Heart left ventricle (tissue), 16 donors: ENCODE measurements around the gene CYTH1. TPM values are rescaled to one million over a fixed set of nuclear protein-coding genes. Genes with fewer than 3 reads are reported as not detected.

Experiments
- ATAC-seq, 4 donors: fragments of 200-7000 bp; cut with Tn5 transposase; one replicate each; pipeline ENCODE4 v1.9.1; 2020 to 2022; ENCODE audit warnings: moderate library complexity in 4 of 4, mild to moderate bottlenecking in 3 of 4, moderate number of reproducible peaks in 1 of 4
- DNase-seq, 5 donors: peaks; one replicate each; pipeline ENCODE4 v3.0.0-alpha.2; 2020
- H3K27ac ChIP-seq, 12 donors: fragments of 200-600 bp; sonication (generic) in 4 of 12; one replicate each; pipeline versions ENCODE4 v1.5.0 to v1.8.0; 2016 to 2022; ENCODE audit warnings: mild to moderate bottlenecking in 2 of 12
- H3K27me3 ChIP-seq, 9 donors: fragments of 200-600 bp; sonication (generic) in 2 of 9; one replicate each; pipeline versions ENCODE4 v1.5.1 to v1.8.0; 2016 to 2022; ENCODE audit warnings: mild to moderate bottlenecking in 3 of 9
- H3K36me3 ChIP-seq, 9 donors: fragments of 200-600 bp; sonication (generic) in 2 of 9; one replicate each; pipeline versions ENCODE4 v1.5.0 to v1.8.0; 2018 to 2022; ENCODE audit warnings: mild to moderate bottlenecking in 2 of 9
- H3K4me1 ChIP-seq, 12 donors: fragments of 200-600 bp; sonication (generic) in 4 of 12; one replicate each; pipeline versions ENCODE4 v1.5.0 to v1.8.0; 2016 to 2022; ENCODE audit warnings: mild to moderate bottlenecking in 3 of 12
- H3K4me3 ChIP-seq, 12 donors: fragments of 200-600 bp; sonication (generic) in 4 of 12; one replicate each; pipeline versions ENCODE4 v1.5.0 to v1.8.0; 2017 to 2022; ENCODE audit warnings: mild to moderate bottlenecking in 9 of 12, moderate library complexity in 4 of 12
- H3K9me3 ChIP-seq, 12 donors: fragments of 200-600 bp; sonication (generic) in 4 of 12; one replicate each; pipeline versions ENCODE4 v1.5.0 to v1.8.0; 2016 to 2022; ENCODE audit warnings: mild to moderate bottlenecking in 1 of 12
- CTCF ChIP-seq, 12 donors: fragments of 200-600 bp; sonication (generic) in 4 of 12; IDR thresholded peaks; one replicate each; pipeline versions ENCODE4 v1.5.0 to v1.8.0; 2018 to 2022; ENCODE audit warnings: antibody characterized with exemption in 12 of 12, mild to moderate bottlenecking in 5 of 12
- POLR2A ChIP-seq, 2 donors: fragments of 450-650 bp; IDR thresholded peaks; one replicate each; pipeline ENCODE4 v1.6.1; 2017; ENCODE audit warnings: antibody characterized with exemption in 2 of 2, mild to moderate bottlenecking in 2 of 2, moderate library complexity in 2 of 2
- WGBS, 4 donors: extraction: QIAGEN DNeasy Blood & Tissue Kit in 2 of 4; methylation state at CpG; one replicate each; pipeline versions ENCODE4 v1.1.5 to v1.1.7; 2013 to 2018; 5-methylcytosine and 5-hydroxymethylcytosine counted together
- intact Hi-C, 10 donors: fragments of 100-400 bp; cut with DNase I; formaldehyde crosslinking; loops; one replicate each; pipeline versions ENCODE4 v1.11.1 to v1.14.2; 2022
- polyA plus RNA-seq, 2 donors: library from polyadenylated mRNA; stranded (reverse); fragments of 200-250 nt; gene quantifications; one replicate each; pipeline ENCODE4 v1.2.3, GENCODE V29; 2013
- total RNA-seq, 9 donors: library from RNA; depleted of rRNA in 2 of 9; stranded (reverse); fragments of >200 nt in 2 of 9; fragmentation: NEBNext Ultra II Directional in 3 of 9; extraction: Animal tissue kit (Norgen Biotek cat#: 25700) in 3 of 9; gene quantifications; one replicate each; pipeline versions ENCODE4 v1.1.0 to v1.2.4, GENCODE V29; 2016 to 2023
- donor health status: ischemic (EF 13 %, LVEDD 7.1; RV severe dilation, severe dysfunction).
- donor health status: healthy with polysubstance abuse.
- donor health status: DM: no; HTN: yes; CAD: no.
- donor health status: DM: no; HTN: no; CAD: no.
- donor health status: ischemic (EF 25% LVEDD 6.9; RV normal size, moderate dysfunction).
- donor health status: ischemic (EF 25% LVEDD 5.7; RV mildly dilated, moderate dysfunction).
- donor health status: healthy.
- donor health status: DM: yes; HTN: yes; CAD: no.
- donor health status: ischemic (EF 35%, LVEDD 5.7; RV mildly dilated, moderate dysfunction).
- donor health status: nonischemic (EF 11% LVEDD 7.7; RV severe dilation, severe dysfunction).
- donor health status: DM: yes; HTN: yes; CAD: no.
- donor health status: PGD.
- donor health status: ischemic (EF 29% LVEDD 5.4; RV normal size, mild dysfunction).
- donor health status: nonischemic (EF 23%, LVEDD 6.1; RV moderate dilation, normal function).

The CYTH1 gene
- total and polyA plus RNA-seq, 11 donors = 20.0 to 59.1 (median 30.9) TPM

GRCh38 chr17:78808163-78808562 lies 26.1 kb upstream of the CYTH1 start:
- intact Hi-C loops = loop anchor here in 1 of 10 donors (10.0 kb wide), 1 partner anchor 213 kb away; no protein-coding TSS in a partner anchor

GRCh38 chr17:78806451-78806850 lies 24.4 kb upstream of the CYTH1 start:
- intact Hi-C loops = loop anchor here in 1 of 10 donors (10.0 kb wide), 1 partner anchor 212 kb away; no protein-coding TSS in a partner anchor

More at GRCh38 chr17:78808163-78808562, 26.1 kb upstream of the CYTH1 start:
- no peak for ATAC-seq
- Histone ChIP-seq H3K27ac (no peak overlapping the region), H3K4me3 (no peak overlapping the region), H3K27me3 (no peaks in the 10 kb centered on the region), H3K36me3 (peaks cover 2 to 94% (median 89%) of the 10 kb centered on the region in 9 donors), H3K4me1 (peaks cover 0 to 46% (median 11%) of the 10 kb centered on the region in 12 donors), H3K9me3 (no peaks in the 10 kb centered on the region)
- DNase-seq = no peak
- TF ChIP-seq POLR2A (IDR thresholded peaks at IDR 0.05) (no peak), CTCF (IDR thresholded peaks at IDR 0.05) (no peak)
- 85 to 92% (median 91%) methylated on average over 4 of the region's 4 CpGs for WGBS, 4 donors

GRCh38 chr17:78805301-78805700 lies 23.2 kb upstream of the CYTH1 start:
- TF ChIP-seq POLR2A (IDR thresholded peaks at IDR 0.05) = no peak
- no peak for TF ChIP-seq CTCF (IDR thresholded peaks at IDR 0.05)
- intact Hi-C loops = loop anchor here in 1 of 10 donors (10.0 kb wide), 1 partner anchor 210 kb away; no protein-coding TSS in a partner anchor
- ATAC-seq = peak in 1 of 4 donors; percentile 10
- no peaks in the 10 kb centered on the region for H3K27me3 ChIP-seq
- peak overlapping the region in 10 of 12 donors; percentile 11 to 81 (median 66) for H3K27ac ChIP-seq
- peaks cover 0 to 41% (median 9%) of the 10 kb centered on the region in 12 donors for H3K4me1 ChIP-seq
- WGBS, 4 donors = 89 to 95% (median 92%) methylated on average over 14 of the region's 14 CpGs
- H3K9me3 ChIP-seq = no peaks in the 10 kb centered on the region
- no peak overlapping the region for H3K4me3 ChIP-seq
- peaks cover 2 to 90% (median 84%) of the 10 kb centered on the region in 9 donors for H3K36me3 ChIP-seq
- peak in 1 of 5 donors; percentile 61 for DNase-seq

More at GRCh38 chr17:78806451-78806850, 24.4 kb upstream of the CYTH1 start:
- Histone ChIP-seq H3K4me3 (no peak overlapping the region), H3K27me3 (no peaks in the 10 kb centered on the region), H3K36me3 (peaks cover 2 to 92% (median 86%) of the 10 kb centered on the region in 9 donors), H3K9me3 (no peaks in the 10 kb centered on the region), H3K27ac (peak overlapping the region in 4 of 12 donors; percentile 9 to 81 (median 34)), H3K4me1 (peaks cover 0 to 41% (median 9%) of the 10 kb centered on the region in 12 donors)
- DNase-seq = peak in 2 of 5 donors; percentile 48 to 50
- TF ChIP-seq CTCF (IDR thresholded peaks at IDR 0.05) (no peak), POLR2A (IDR thresholded peaks at IDR 0.05) (no peak)
- ATAC-seq = no peak
- 75 to 83% (median 79%) methylated on average over 9 of the region's 9 CpGs for WGBS, 4 donors

- intact Hi-C loops = loop anchor here in 1 of 10 donors (10.0 kb wide), 1 partner anchor 210 kb away; no protein-coding TSS in a partner anchor
- DNase-seq (peak in 3 of 5 donors; percentile 43 to 61 (median 50)), ATAC-seq (peak; percentile 58 to 86 (median 64))
- Histone ChIP-seq H3K4me1 (peaks cover 0 to 41% (median 9%) of the 10 kb centered on the region in 12 donors), H3K27me3 (no peaks in the 10 kb centered on the region), H3K36me3 (peaks cover 2 to 90% (median 80%) of the 10 kb centered on the region in 9 donors), H3K27ac (peak overlapping the region in 10 of 12 donors; percentile 11 to 81 (median 66)), H3K4me3 (no peak overlapping the region), H3K9me3 (no peaks in the 10 kb centered on the region)
- TF ChIP-seq CTCF (IDR thresholded peaks at IDR 0.05) = no peak
- no peak for TF ChIP-seq POLR2A (IDR thresholded peaks at IDR 0.05)
- 61 to 67% (median 65%) methylated on average over 11 of the region's 11 CpGs for WGBS, 4 donors
Measured at GRCh38 chr17:78804777-78805176, 22.7 kb upstream of the CYTH1 start.
